Progenitor cell of endocrine pancreas (in vitro differentiated cells): ENCODE measurements around the gene PRG2. TPM values are rescaled to one million over a fixed set of nuclear protein-coding genes. Genes with fewer than 3 reads are reported as not detected.
A peak's percentile ranks its signal among the peaks of the same experiment; 100 is the strongest.

ENCODE experiments used
- DNase-seq: peaks from one replicate; pipeline ENCODE4 v3.0.0; 2021; ENCODE audit warnings: low spot score; ENCODE audit not compliant: unreplicated experiment
- H3K27ac Mint-ChIP-seq: 2 replicates; pipeline ENCODE4 v1.8.0; 2021; ENCODE audit warnings: mild to moderate bottlenecking, moderate library complexity, mixed read lengths
- H3K27me3 Mint-ChIP-seq: 2 replicates; pipeline ENCODE4 v1.8.0; 2021; ENCODE audit warnings: mixed read lengths
- H3K36me3 Mint-ChIP-seq: 2 replicates; pipeline ENCODE4 v1.8.0; 2022; ENCODE audit warnings: mixed read lengths; ENCODE audit not compliant: insufficient read depth
- H3K4me1 Mint-ChIP-seq: 2 replicates; pipeline ENCODE4 v1.8.0; 2021; ENCODE audit warnings: low read depth, mixed read lengths
- H3K4me3 Mint-ChIP-seq: 2 replicates; pipeline ENCODE4 v1.8.0; 2021; ENCODE audit warnings: low read depth, mild to moderate bottlenecking, moderate library complexity, mixed read lengths
- H3K9me3 Mint-ChIP-seq: 2 replicates; pipeline ENCODE4 v1.8.0; 2021; ENCODE audit warnings: low read depth, mixed read lengths
- CTCF ChIP-seq: fragments of 200-600 bp; sonication (generic); IDR thresholded peaks from one replicate; pipeline ENCODE4 v1.5.0; 2021; ENCODE audit warnings: antibody characterized with exemption, mild to moderate bottlenecking; ENCODE audit not compliant: unreplicated experiment
- total RNA-seq: library from RNA; stranded (reverse); gene quantifications from 2 replicates; pipeline ENCODE4 v1.2.1, GENCODE V29; 2021

PRG2 gene
- total RNA-seq, 1 donor from 2014 or later, result not detected

DNA sequence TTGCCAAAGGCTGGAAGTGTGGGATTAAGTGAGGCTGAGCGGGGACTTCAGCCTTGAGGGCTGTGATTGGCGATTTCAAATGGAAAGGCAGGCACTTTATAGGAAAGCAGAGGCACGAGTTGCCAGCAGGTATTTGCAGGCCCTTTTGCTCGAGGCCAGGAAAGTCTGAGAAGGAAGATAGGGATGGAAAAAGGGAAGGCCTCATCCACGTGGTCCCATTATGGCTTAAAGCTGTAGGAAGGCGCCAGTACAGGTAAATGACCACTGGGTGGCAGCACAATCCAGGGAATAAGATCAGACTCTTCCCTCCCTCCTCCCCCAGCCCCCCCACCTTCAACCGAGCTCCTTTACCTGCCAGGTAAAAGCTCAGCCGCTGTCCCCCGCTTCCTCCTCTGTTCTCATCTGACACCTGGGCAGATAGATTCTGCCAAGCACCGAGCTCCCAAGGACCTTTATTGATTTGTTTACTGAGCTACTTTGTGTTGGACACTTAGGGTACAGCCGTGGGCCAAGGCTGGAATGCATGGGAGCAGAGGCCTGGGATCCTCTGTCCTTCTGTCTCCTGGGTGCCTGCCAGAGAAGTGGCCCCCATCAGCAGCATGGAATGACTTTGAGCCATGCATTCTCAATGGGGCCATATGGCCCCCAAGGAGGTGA, 44.8 kb downstream of the PRG2 start:
- Mint-ChIP-seq H3K9me3 (no peaks in the 10 kb centered on the region), H3K4me1 (peaks cover 6% of the 10 kb centered on the region), H3K36me3 (no peaks in the 10 kb centered on the region), H3K4me3 (no peak overlapping the region), H3K27ac (peak overlapping the region; percentile 89), H3K27me3 (peaks cover 9% of the 10 kb centered on the region)
- DNase-seq, result peak; percentile 68
- peak; percentile 88 for TF ChIP-seq CTCF

GRCh38 chr11:57344826-57345225, 45.6 kb downstream of the PRG2 start:
- Mint-ChIP-seq H3K27me3 (peaks cover 13% of the 10 kb centered on the region), H3K9me3 (no peaks in the 10 kb centered on the region), H3K4me3 (no peak overlapping the region), H3K27ac (no peak overlapping the region), H3K36me3 (no peaks in the 10 kb centered on the region), H3K4me1 (peaks cover 10% of the 10 kb centered on the region)
- TF ChIP-seq CTCF, result no peak
- DNase-seq, result no peak

GRCh38 chr11:57343825-57344224, 46.6 kb downstream of the PRG2 start:
- Mint-ChIP-seq H3K9me3 (no peaks in the 10 kb centered on the region), H3K4me3 (no peak overlapping the region), H3K27ac (no peak overlapping the region), H3K27me3 (peaks cover 15% of the 10 kb centered on the region), H3K36me3 (no peaks in the 10 kb centered on the region), H3K4me1 (peaks cover 15% of the 10 kb centered on the region)
- DNase-seq, result no peak
- TF ChIP-seq CTCF, result no peak

DNA sequence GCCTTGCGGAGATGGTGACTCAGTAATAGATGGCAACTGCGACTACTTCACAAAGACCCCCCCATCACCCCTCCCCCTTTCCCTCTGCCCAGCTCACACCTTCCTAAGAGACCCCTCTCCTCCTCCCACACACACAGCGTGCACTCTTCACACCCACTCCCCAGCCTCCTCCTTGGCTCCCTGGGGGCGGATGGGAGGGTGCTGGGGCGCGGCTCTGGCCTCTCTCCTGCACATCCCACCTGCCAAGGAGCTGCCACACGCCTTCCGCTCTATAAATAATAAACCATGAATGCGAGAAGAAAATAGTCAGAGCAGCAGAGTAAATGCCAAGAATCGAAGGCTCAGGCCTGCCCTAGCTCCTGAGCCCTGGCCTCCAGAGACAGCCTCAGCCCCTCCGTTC, 47.7 kb downstream of the PRG2 start:
- no peaks in the 10 kb centered on the region for H3K36me3 Mint-ChIP-seq
- no peak for TF ChIP-seq CTCF
- H3K27me3 Mint-ChIP-seq, result peaks cover 11% of the 10 kb centered on the region
- no peaks in the 10 kb centered on the region for H3K9me3 Mint-ChIP-seq
- H3K27ac Mint-ChIP-seq, result no peak overlapping the region
- DNase-seq, result no peak
- H3K4me1 Mint-ChIP-seq, result peaks cover 15% of the 10 kb centered on the region
- no peak overlapping the region for H3K4me3 Mint-ChIP-seq

DNA sequence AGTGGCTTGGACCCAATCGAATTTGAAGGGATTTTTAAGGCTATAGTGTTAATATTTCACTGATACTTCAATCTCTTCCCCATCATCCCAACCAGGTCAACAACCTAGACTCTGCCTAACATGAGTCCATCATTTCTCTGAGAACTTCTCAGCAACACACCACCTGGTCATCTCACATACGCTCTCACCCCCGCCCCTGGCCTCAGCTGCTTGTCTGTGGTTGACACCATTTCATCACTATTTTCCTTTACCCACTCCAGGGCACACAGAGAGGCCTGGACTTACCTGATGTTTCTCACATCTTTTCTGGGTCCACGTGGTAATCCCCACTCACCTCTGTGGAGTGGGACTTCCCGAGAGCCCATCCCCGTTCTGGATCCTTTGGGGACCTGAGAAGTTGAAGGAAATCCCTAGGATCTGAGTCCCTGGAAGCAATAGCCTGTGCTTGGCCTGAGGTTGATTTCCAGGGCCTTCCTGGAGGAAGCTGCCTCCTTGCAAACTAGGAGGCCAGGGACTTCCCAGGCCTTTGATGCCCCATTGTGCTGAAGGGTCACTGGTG, 49.1 kb downstream of the PRG2 start:
- Mint-ChIP-seq H3K27ac (no peak overlapping the region), H3K4me3 (no peak overlapping the region), H3K36me3 (no peaks in the 10 kb centered on the region), H3K27me3 (peaks cover 11% of the 10 kb centered on the region), H3K9me3 (no peaks in the 10 kb centered on the region), H3K4me1 (peaks cover 15% of the 10 kb centered on the region)
- DNase-seq, result no peak
- no peak for TF ChIP-seq CTCF
